Mesenchymal stem cell (in vitro differentiated cells and primary cell): Measurements from ENCODE around the gene MINDY4.

Experiments
- DNase-seq: peaks from one replicate; pipeline ENCODE4 v3.0.0-alpha.2; 2013
- H2AFZ ChIP-seq: one replicate; pipeline ENCODE4 v1.6.1; 2013; ENCODE audit warnings: low read depth, mild to moderate bottlenecking, control low read depth, inconsistent platforms, low read length, moderate library complexity
- H2AK5ac ChIP-seq: 2 replicates; pipeline ENCODE4 v1.6.1; 2013; ENCODE audit warnings: low read length, moderate library complexity, mild to moderate bottlenecking, inconsistent platforms; ENCODE audit not compliant: severe bottlenecking
- H2BK120ac ChIP-seq: one replicate; pipeline ENCODE4 v1.6.1; 2013; ENCODE audit warnings: low read depth, mild to moderate bottlenecking, inconsistent platforms, low read length, moderate library complexity
- H2BK12ac ChIP-seq, 2 experiments: one replicate each; pipeline ENCODE4 v1.6.1; 2013; ENCODE audit warnings: inconsistent platforms in 2 of 2, low read length in 2 of 2, mild to moderate bottlenecking in 2 of 2, moderate library complexity in 2 of 2, control low read depth in 1 of 2
- H2BK15ac ChIP-seq: one replicate; pipeline ENCODE4 v1.6.1; 2013; ENCODE audit warnings: mild to moderate bottlenecking, low read depth, inconsistent platforms; ENCODE audit not compliant: poor library complexity, severe bottlenecking
- H2BK5ac ChIP-seq: 2 replicates; pipeline ENCODE4 v1.6.1; 2013; ENCODE audit warnings: low read depth, mild to moderate bottlenecking, low read length, control low read depth, inconsistent platforms; ENCODE audit not compliant: poor library complexity, severe bottlenecking
- H3K14ac ChIP-seq, 2 experiments: one replicate each; pipeline ENCODE4 v1.6.1; 2013; ENCODE audit warnings: inconsistent platforms in 2 of 2, low read length in 2 of 2, control low read depth in 1 of 2, mild to moderate bottlenecking in 1 of 2, moderate library complexity in 1 of 2
- H3K18ac ChIP-seq, 2 experiments: one replicate each; pipeline ENCODE4 v1.6.1; 2013; ENCODE audit warnings: inconsistent platforms in 2 of 2, low read length in 2 of 2, control low read depth in 1 of 2, low read depth in 1 of 2, mild to moderate bottlenecking in 1 of 2
- H3K23ac ChIP-seq, 2 experiments: one replicate each; pipeline ENCODE4 v1.6.1; 2013; ENCODE audit warnings: inconsistent platforms in 2 of 2, low read length in 2 of 2, mild to moderate bottlenecking in 2 of 2, moderate library complexity in 2 of 2, control low read depth in 1 of 2
- H3K27ac ChIP-seq: 2 replicates; pipeline ENCODE4 v1.5.1; 2013; ENCODE audit warnings: mild to moderate bottlenecking, moderate library complexity, low read length, control low read depth, inconsistent platforms; ENCODE audit not compliant: poor library complexity, severe bottlenecking
- H3K27me3 ChIP-seq, 2 experiments: 2 replicates each; pipeline versions ENCODE4 v1.6.1 to v1.7.0; 2013; ENCODE audit warnings: low read length in 2 of 2, mild to moderate bottlenecking in 2 of 2, moderate library complexity in 2 of 2, control low read depth in 1 of 2, inconsistent platforms in 1 of 2; ENCODE audit not compliant: control insufficient read depth in 1 of 2, insufficient read depth in 1 of 2
- H3K36me3 ChIP-seq, 2 experiments: 2 replicates each; pipeline versions ENCODE4 v1.6.1 to v1.7.0; 2013; ENCODE audit warnings: low read length in 2 of 2, control low read depth in 1 of 2, inconsistent platforms in 1 of 2, low read depth in 1 of 2, mild to moderate bottlenecking in 1 of 2; ENCODE audit not compliant: insufficient read depth in 2 of 2, control insufficient read depth in 1 of 2
- H3K4ac ChIP-seq, 2 experiments: one replicate each; pipeline ENCODE4 v1.6.1; 2013; ENCODE audit warnings: inconsistent platforms in 2 of 2, low read length in 2 of 2, mild to moderate bottlenecking in 2 of 2, moderate library complexity in 2 of 2, control low read depth in 1 of 2, low read depth in 1 of 2
- H3K4me1 ChIP-seq: 2 replicates; pipeline ENCODE4 v1.6.1; 2013; ENCODE audit warnings: low read depth, low read length, control low read depth; ENCODE audit not compliant: control insufficient read depth, insufficient read depth
- H3K4me2 ChIP-seq: 2 replicates; pipeline ENCODE4 v1.6.1; 2013; ENCODE audit warnings: low read length, mild to moderate bottlenecking, inconsistent platforms; ENCODE audit not compliant: poor library complexity, severe bottlenecking
- H3K4me3 ChIP-seq, 2 experiments: 2 replicates each; pipeline versions ENCODE4 v1.5.1 to v1.7.0; 2013; ENCODE audit warnings: low read length in 2 of 2, mild to moderate bottlenecking in 2 of 2, control low read depth in 1 of 2, low read depth in 1 of 2; ENCODE audit not compliant: insufficient read depth in 1 of 2
- H3K79me1 ChIP-seq: replicated peaks from 2 replicates; pipeline ENCODE4 v1.6.1; 2013; ENCODE audit warnings: mild to moderate bottlenecking, control low read depth, low read length, inconsistent platforms; ENCODE audit not compliant: poor library complexity, severe bottlenecking
- H3K9ac ChIP-seq: 2 replicates; pipeline ENCODE4 v1.7.0; 2013; ENCODE audit warnings: mild to moderate bottlenecking, low read length, moderate library complexity
- H3K9me3 ChIP-seq: 2 replicates; pipeline ENCODE4 v1.7.0; 2013; ENCODE audit warnings: mild to moderate bottlenecking, low read length; ENCODE audit not compliant: control insufficient read depth
- H4K8ac ChIP-seq: one replicate; pipeline ENCODE4 v1.6.1; 2013; ENCODE audit warnings: inconsistent platforms, mild to moderate bottlenecking, low read length, moderate library complexity
- H4K91ac ChIP-seq: one replicate; pipeline ENCODE4 v1.6.1; 2013; ENCODE audit warnings: mild to moderate bottlenecking, low read length, inconsistent platforms
- WGBS: methylation state at CpG from one replicate; pipeline ENCODE4 v1.1.7; 2013; ENCODE audit warnings: mixed read lengths; 5-methylcytosine and 5-hydroxymethylcytosine counted together

MINDY4 gene

DNA sequence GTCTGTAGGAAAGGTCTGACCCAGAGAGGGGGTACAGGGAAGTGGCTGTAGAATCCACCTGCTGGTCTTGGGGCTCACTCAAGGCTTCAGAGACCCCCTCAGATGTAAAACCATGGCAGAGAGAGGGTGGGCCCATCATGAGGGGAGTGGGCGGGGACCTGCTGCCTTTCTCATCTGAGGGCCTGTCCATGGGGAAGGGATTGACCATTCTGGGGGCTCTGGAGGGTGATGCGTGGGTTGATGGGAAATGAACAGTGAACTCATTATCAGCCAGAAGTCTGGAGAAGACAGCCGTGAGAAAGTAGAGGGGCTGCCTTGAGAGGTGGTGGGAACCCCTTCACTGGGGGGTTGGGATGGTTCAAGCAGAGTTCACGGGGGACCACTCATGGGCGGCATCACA, 66.8 kb downstream of the MINDY4 start:
- Histone ChIP-seq H2BK120ac (no peak overlapping the region), H3K79me1 (peaks cover 9% of the 10 kb centered on the region), H3K27ac (no peak overlapping the region), H3K14ac (no peak overlapping the region), H3K4me2 (no peak overlapping the region), H2AFZ (no peak overlapping the region), H2BK12ac (no peak overlapping the region), H3K27me3 (no peaks in the 10 kb centered on the region), H3K23ac (no peak overlapping the region), H2BK5ac (no peak overlapping the region), H2BK15ac (no peak overlapping the region), H3K4me1 (no peaks in the 10 kb centered on the region), H4K91ac (no peak overlapping the region), H4K8ac (no peak overlapping the region), H2AK5ac (no peak overlapping the region), H3K4me3 (no peak overlapping the region), H3K9ac (no peak overlapping the region), H3K9me3 (no peaks in the 10 kb centered on the region), H3K36me3 (peaks cover 67 to 90% of the 10 kb centered on the region in 2 experiments), H3K4ac (no peak overlapping the region), H3K18ac (no peak overlapping the region)
- 100% methylated on average over 5 of the region's 5 CpGs for WGBS
- DNase-seq, result no peak

DNA sequence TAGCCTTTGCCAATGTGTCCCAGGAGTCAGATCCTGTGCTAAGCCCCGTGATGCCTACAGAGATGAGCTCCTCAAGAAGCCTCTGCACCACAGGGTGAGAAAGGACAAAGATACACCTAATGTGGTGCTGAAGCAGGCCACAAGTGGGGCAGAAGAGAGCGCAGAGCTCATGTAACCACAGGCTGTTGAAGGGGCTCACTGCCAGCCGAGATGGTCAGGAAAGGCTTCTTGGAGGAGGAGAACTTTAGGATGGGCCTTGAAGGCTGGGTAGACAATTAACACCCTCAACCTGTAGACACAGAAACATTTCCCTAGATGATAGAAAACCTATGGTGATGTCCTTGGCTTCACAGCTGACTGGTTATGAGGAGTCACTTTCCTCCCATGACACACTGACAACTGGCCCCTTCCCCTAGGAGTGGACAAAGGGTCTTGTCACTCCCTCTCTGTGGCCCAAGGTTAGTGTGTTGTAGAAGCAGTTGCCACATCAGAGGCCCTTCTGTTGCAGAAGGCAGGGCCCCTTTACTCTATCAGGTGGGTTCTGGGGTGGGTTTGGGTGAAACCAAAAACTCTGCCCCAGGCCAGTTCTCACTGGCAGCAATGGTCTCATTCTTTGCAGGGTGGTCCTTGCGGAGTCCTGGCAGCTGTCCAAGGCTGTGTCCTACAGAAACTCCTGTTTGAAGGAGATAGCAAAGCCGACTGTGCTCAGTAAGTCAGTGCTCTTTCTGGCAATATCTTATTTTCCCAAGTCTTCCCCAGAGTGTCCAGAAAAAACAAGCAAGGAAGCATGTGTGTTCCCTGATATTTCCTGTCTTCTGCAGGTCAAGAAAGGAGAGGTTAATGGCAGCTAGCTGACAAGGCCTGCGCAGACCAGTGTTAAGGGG, 69.2 kb downstream of the MINDY4 start:
- H2BK5ac ChIP-seq, result no peak overlapping the region
- no peak overlapping the region for H3K9ac ChIP-seq
- H3K36me3 ChIP-seq, result peaks cover 70% of the 10 kb centered on the region in 2 experiments
- no peak overlapping the region for H2AFZ ChIP-seq
- H2BK15ac ChIP-seq, result no peak overlapping the region
- no peak overlapping the region for H2AK5ac ChIP-seq
- no peak overlapping the region for H3K4me3 ChIP-seq
- H3K4me2 ChIP-seq, result no peak overlapping the region
- H3K18ac ChIP-seq, result no peak overlapping the region
- no peak overlapping the region for H4K91ac ChIP-seq
- no peak overlapping the region for H3K23ac ChIP-seq
- no peak overlapping the region for H4K8ac ChIP-seq
- H3K27me3 ChIP-seq, result no peaks in the 10 kb centered on the region
- peaks cover 6% of the 10 kb centered on the region for H3K79me1 ChIP-seq
- no peak overlapping the region for H3K27ac ChIP-seq
- peak overlapping the region in 1 of 2 experiments; percentile 38 for H3K14ac ChIP-seq
- peaks cover under 1% of the 10 kb centered on the region for H3K4me1 ChIP-seq
- WGBS, result 97% methylated on average over 5 of the region's 6 CpGs
- no peak overlapping the region for H2BK120ac ChIP-seq
- DNase-seq, result no peak
- no peaks in the 10 kb centered on the region for H3K9me3 ChIP-seq
- no peak overlapping the region for H2BK12ac ChIP-seq
- H3K4ac ChIP-seq, result no peak overlapping the region

DNA sequence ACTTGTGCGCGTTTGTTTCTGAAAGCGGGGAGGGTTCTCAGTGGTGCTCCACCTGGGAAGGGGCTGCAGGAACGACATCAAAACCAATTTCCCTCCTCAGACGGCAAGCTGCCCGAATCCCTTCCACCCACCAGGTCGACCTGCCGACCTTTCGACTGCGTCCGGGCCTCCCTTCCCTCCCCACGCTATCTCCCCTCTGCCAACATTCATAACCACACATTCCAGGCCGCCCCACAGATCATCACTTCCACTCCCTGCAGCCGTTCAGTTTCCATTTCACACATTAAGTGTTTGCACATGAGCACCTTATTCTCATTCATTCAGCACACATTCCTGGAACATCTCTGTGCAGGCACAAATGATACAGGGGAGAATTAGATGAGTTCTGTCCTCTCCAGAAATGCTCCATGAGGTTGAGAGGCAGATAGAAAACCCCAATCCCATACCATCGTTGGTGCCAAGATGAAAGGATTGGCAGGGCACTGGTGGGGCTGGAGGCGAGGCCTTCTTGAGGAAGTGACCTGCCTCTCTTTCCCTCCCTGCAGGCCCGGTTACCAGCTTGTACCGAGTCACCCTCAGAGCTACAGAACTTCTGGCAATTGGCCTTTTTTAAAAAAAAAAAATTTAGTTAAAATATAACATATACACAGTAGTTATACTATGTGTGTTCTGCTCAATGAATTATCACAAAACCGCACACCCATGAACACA, 70.0 kb downstream of the MINDY4 start:
- H3K23ac ChIP-seq, result no peak overlapping the region
- no peaks in the 10 kb centered on the region for H3K27me3 ChIP-seq
- peaks cover 7% of the 10 kb centered on the region for H3K4me1 ChIP-seq
- no peak overlapping the region for H4K8ac ChIP-seq
- H3K9me3 ChIP-seq, result no peaks in the 10 kb centered on the region
- no peak overlapping the region for H3K27ac ChIP-seq
- H2BK5ac ChIP-seq, result no peak overlapping the region
- DNase-seq, result no peak
- H3K4me2 ChIP-seq, result no peak overlapping the region
- H3K79me1 ChIP-seq, result peaks cover 5% of the 10 kb centered on the region
- no peak overlapping the region for H2AFZ ChIP-seq
- no peak overlapping the region for H4K91ac ChIP-seq
- no peak overlapping the region for H2BK15ac ChIP-seq
- no peak overlapping the region for H3K14ac ChIP-seq
- no peak overlapping the region for H2AK5ac ChIP-seq
- H3K18ac ChIP-seq, result no peak overlapping the region
- H3K4ac ChIP-seq, result no peak overlapping the region
- no peak overlapping the region for H2BK120ac ChIP-seq
- H2BK12ac ChIP-seq, result no peak overlapping the region
- H3K36me3 ChIP-seq, result peaks cover 63 to 65% of the 10 kb centered on the region in 2 experiments
- H3K4me3 ChIP-seq, result no peak overlapping the region
- H3K9ac ChIP-seq, result no peak overlapping the region
- WGBS, result 90% methylated on average over 16 of the region's 19 CpGs

DNA sequence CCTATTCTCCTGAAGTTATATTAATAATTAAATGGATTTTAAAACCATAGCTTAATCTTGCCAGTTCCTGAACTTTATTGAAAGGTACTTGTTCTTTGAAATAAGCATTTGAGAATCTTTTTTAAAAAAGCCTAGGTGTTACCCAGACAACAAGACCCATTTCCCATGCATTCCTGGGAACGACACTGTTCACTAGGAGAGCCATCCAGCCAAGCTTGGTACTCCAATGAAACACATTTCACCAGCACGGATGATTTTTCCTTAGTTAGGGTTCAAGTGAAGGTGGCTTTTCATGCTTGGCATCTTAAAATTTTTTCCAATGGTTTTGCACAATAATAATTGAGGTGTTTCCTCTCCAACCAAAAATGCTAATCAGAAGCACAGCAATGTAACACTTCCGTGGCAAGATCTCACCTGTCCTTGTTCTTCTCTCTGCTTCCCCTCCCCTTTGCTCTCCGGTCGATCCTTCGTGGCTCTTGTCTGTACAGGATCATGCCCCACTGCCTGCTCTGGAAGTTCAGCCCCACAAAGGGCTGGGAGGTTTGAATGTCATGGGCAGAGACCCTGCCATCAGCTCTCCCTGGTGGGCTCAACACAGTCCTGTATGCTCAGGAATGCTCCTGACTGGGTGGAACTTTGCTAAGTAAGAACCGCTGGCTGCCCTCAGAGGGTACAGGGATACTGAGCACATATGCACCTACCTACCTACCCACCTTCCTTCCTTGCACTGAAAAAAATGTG, 70.8 kb downstream of the MINDY4 start:
- Histone ChIP-seq H3K36me3 (peaks cover 55 to 63% of the 10 kb centered on the region in 2 experiments), H3K27me3 (no peaks in the 10 kb centered on the region), H2BK120ac (no peak overlapping the region), H2AK5ac (no peak overlapping the region), H3K4ac (no peak overlapping the region), H3K27ac (no peak overlapping the region), H3K14ac (peak overlapping the region in 1 of 2 experiments; percentile 22), H3K4me2 (no peak overlapping the region), H3K18ac (no peak overlapping the region), H2BK15ac (no peak overlapping the region), H2AFZ (no peak overlapping the region), H3K23ac (no peak overlapping the region), H3K9me3 (no peaks in the 10 kb centered on the region), H3K9ac (no peak overlapping the region), H4K91ac (no peak overlapping the region), H2BK5ac (no peak overlapping the region), H4K8ac (no peak overlapping the region), H2BK12ac (no peak overlapping the region), H3K79me1 (peaks cover 4% of the 10 kb centered on the region), H3K4me3 (no peak overlapping the region), H3K4me1 (peaks cover 10% of the 10 kb centered on the region)
- no peak for DNase-seq
- WGBS, result 97% methylated on average over 7 of the region's 7 CpGs
